HepG2 (cell line): ENCODE results near the gene HMX1. TPM values are rescaled to one million over a fixed set of nuclear protein-coding genes. Genes with fewer than 3 reads are reported as not detected.
A peak's percentile ranks its signal among the peaks of the same experiment; 100 is the strongest.

Experiments
- ATAC-seq: fragments of 200-7000 bp; cut with Tn5 transposase; 3 replicates; pipeline ENCODE4 v1.9.1; 2020; ENCODE audit warnings: mild to moderate bottlenecking, moderate library complexity
- BruUV-seq: library from RNA; stranded (reverse); fragments of 400-500 nt; replicated peaks from 2 replicates; lab custom pipeline; 2021; lab: Mats Ljungman, UMichigan
- CTCF ChIA-PET: fragments of 300-600 bp; formaldehyde crosslinking; extraction: SDS; loops from one replicate; lab custom pipeline; 2021; ENCODE audit warnings: low total read pairs, inconsistent platforms, low intra/inter-chr PET ratio; lab: Yijun Ruan, JAX
- POLR2A ChIA-PET: fragments of 350-600 bp; sonication (Branson Sonifier 250); formaldehyde crosslinking; loops from one replicate; lab custom pipeline; 2020; ENCODE audit warnings: antibody characterized with exemption, inconsistent platforms; lab: Yijun Ruan, JAX
- DNase-seq: peaks from one replicate; pipeline ENCODE4 v3.0.0-alpha.2; 2015; ENCODE audit warnings: low spot score
- FAIRE-seq: peaks from 3 replicates; lab custom pipeline; 2011; peaks lifted over from hg19 to GRCh38; lab: Jason Lieb, UNC
- H2AFZ ChIP-seq: one replicate; pipeline ENCODE4 v1.6.1; 2011; ENCODE audit warnings: low read length, inconsistent platforms
- H3K27ac ChIP-seq: fragments of 300-600 bp; 3 replicates; pipeline ENCODE4 v1.8.0; 2011; ENCODE audit warnings: mixed run types, mild to moderate bottlenecking, mixed read lengths, low read length, inconsistent platforms; ENCODE audit not compliant: insufficient read depth; ENCODE audit errors: extremely low read length
- H3K27me3 ChIP-seq, 2 experiments: fragments of 200-600 bp in 1 of 2; 2 replicates in 1 of 2; 3 replicates in 1 of 2; pipeline versions ENCODE4 v1.6.0 to v1.8.0; 2011; ENCODE audit warnings: low read length in 2 of 2, mild to moderate bottlenecking in 2 of 2, moderate library complexity in 2 of 2, inconsistent platforms in 1 of 2; ENCODE audit not compliant: insufficient read depth in 2 of 2, control insufficient read depth in 1 of 2
- H3K36me3 ChIP-seq, 2 experiments: fragments of 200-600 bp in 1 of 2; replicated peaks in 1 of 2; 2 replicates in 1 of 2; 3 replicates in 1 of 2; pipeline versions ENCODE4 v1.5.1 to v1.8.0; 2011; ENCODE audit warnings: low read length in 2 of 2, inconsistent platforms in 1 of 2; ENCODE audit not compliant: insufficient read depth in 2 of 2, control insufficient read depth in 1 of 2
- H3K4me1 ChIP-seq: 2 replicates; pipeline ENCODE4 v1.5.1; 2012; ENCODE audit warnings: low read length, inconsistent platforms; ENCODE audit not compliant: insufficient read depth
- H3K4me2 ChIP-seq: 2 replicates; pipeline ENCODE4 v1.6.0; 2011; ENCODE audit warnings: low read depth, low read length, inconsistent platforms
- H3K4me3 ChIP-seq, 3 experiments: fragments of 200-600 bp in 1 of 3; sonication (generic), shearing (Covaris generic) in 1 of 3; replicated peaks in 1 of 3; 2 replicates each; pipeline ENCODE4 v1.5.1; 2011 to 2016; ENCODE audit warnings: low read length in 3 of 3, inconsistent platforms in 2 of 3, low read depth in 2 of 3, mild to moderate bottlenecking in 2 of 3, control low read depth in 1 of 3, mixed read lengths in 1 of 3; ENCODE audit not compliant: insufficient read depth in 1 of 3
- H3K79me2 ChIP-seq: one replicate; pipeline ENCODE4 v1.6.1; 2011; ENCODE audit warnings: low read length, inconsistent platforms; ENCODE audit not compliant: insufficient read depth
- H3K9ac ChIP-seq: 2 replicates; pipeline ENCODE4 v1.6.0; 2011; ENCODE audit warnings: mild to moderate bottlenecking, low read depth, low read length, inconsistent platforms; ENCODE audit not compliant: insufficient read depth
- H3K9me3 ChIP-seq: 2 replicates; pipeline ENCODE4 v1.5.1; 2012; ENCODE audit warnings: mild to moderate bottlenecking, low read length
- H4K20me1 ChIP-seq: 2 replicates; pipeline ENCODE4 v1.6.0; 2011; ENCODE audit warnings: inconsistent platforms, mild to moderate bottlenecking, low read length, moderate library complexity; ENCODE audit not compliant: insufficient read depth
- BORCS8-MEF2B ChIP-seq: sonication (generic); formaldehyde crosslinking; IDR thresholded peaks from 2 replicates; pipeline ENCODE4 v1.8.0; 2022; ENCODE audit warnings: mild to moderate bottlenecking, missing genetic modification reagents
- GATAD1 ChIP-seq: IDR thresholded peaks from 2 replicates; pipeline ENCODE4 v1.6.1; 2016; ENCODE audit warnings: missing genetic modification reagents, missing compliant biosample characterization
- GATAD2A ChIP-seq: IDR thresholded peaks from 2 replicates; pipeline ENCODE4 v1.6.1; 2016
- KLF11 ChIP-seq: IDR thresholded peaks from 2 replicates; pipeline ENCODE4 v1.6.1; 2016; ENCODE audit warnings: missing compliant biosample characterization
- MEIS1 ChIP-seq: sonication (generic); formaldehyde crosslinking; IDR thresholded peaks from 2 replicates; pipeline ENCODE4 v1.9.0; 2021; ENCODE audit warnings: mild to moderate bottlenecking, missing genetic modification reagents, moderate library complexity, borderline replicate concordance
- NFKB2 ChIP-seq: sonication (generic); formaldehyde crosslinking; IDR thresholded peaks from 2 replicates; pipeline ENCODE4 v1.4.0; 2020; ENCODE audit warnings: missing genetic modification reagents, borderline replicate concordance
- PHF21A ChIP-seq: sonication (generic); formaldehyde crosslinking; IDR thresholded peaks from 2 replicates; pipeline ENCODE4 v1.5.0; 2020; ENCODE audit warnings: mild to moderate bottlenecking, missing genetic modification reagents
- RAD21 ChIP-seq: fragments of 450-650 bp; formaldehyde crosslinking; IDR thresholded peaks from 2 replicates; pipeline ENCODE4 v1.5.0; 2020; ENCODE audit warnings: mild to moderate bottlenecking
- ZFX ChIP-seq: sonication (generic); formaldehyde crosslinking; IDR thresholded peaks from 2 replicates; pipeline ENCODE4 v1.4.0; 2020; ENCODE audit warnings: mild to moderate bottlenecking, low read depth, missing genetic modification reagents, moderate library complexity
- ZNF138 ChIP-seq: sonication (generic); formaldehyde crosslinking; IDR thresholded peaks from 2 replicates; pipeline ENCODE4 v1.5.0; 2020; ENCODE audit warnings: mild to moderate bottlenecking, low read depth, missing genetic modification reagents
- ZNF224 ChIP-seq: sonication (generic); formaldehyde crosslinking; IDR thresholded peaks from 2 replicates; pipeline ENCODE4 v1.5.0; 2020; ENCODE audit warnings: mild to moderate bottlenecking, missing genetic modification reagents
- ZNF263 ChIP-seq: sonication (generic); formaldehyde crosslinking; IDR thresholded peaks from 2 replicates; pipeline ENCODE4 v1.4.0; 2020; ENCODE audit warnings: missing genetic modification reagents
- ZNF30 ChIP-seq: sonication (generic); formaldehyde crosslinking; IDR thresholded peaks from 2 replicates; pipeline ENCODE4 v1.5.0; 2020; ENCODE audit warnings: mild to moderate bottlenecking, missing genetic modification reagents
- ZNF354B ChIP-seq: sonication (generic); formaldehyde crosslinking; IDR thresholded peaks from 2 replicates; pipeline ENCODE4 v1.8.0; 2022; ENCODE audit warnings: mild to moderate bottlenecking, missing genetic modification reagents
- ZNF431 ChIP-seq: sonication (generic); formaldehyde crosslinking; IDR thresholded peaks from 2 replicates; pipeline ENCODE4 v1.9.0; 2022; ENCODE audit warnings: missing genetic modification reagents, low read depth, mild to moderate bottlenecking, borderline replicate concordance
- WGBS: methylation state at CpG from one replicate; pipeline ENCODE4 v1.1.6; 2017; ENCODE audit warnings: low lambda C conversion rate; 5-methylcytosine and 5-hydroxymethylcytosine counted together
- in situ Hi-C: cut with HindIII; loops from 2 replicates; pipeline ENCODE4 v1.10.0; 2017; ENCODE audit warnings: low pct_unique_long_range_greater_than_20kb; ENCODE audit not compliant: extremely low pct_ligation_motif_present
- intact Hi-C: fragments of 100-400 bp; cut with micrococcal nuclease; formaldehyde crosslinking; loops from one replicate; pipeline ENCODE4 v1.10.0; 2022; ENCODE audit not compliant: unreplicated experiment
- polyA plus RNA-seq, 8 experiments: library from polyadenylated mRNA; depleted of rRNA in 3 of 8; stranded (reverse) in 7 of 8; unstranded in 1 of 8; fragments of >200 nt; fragmentation: Illumina TruSeq in 4 of 8; extraction: Trizol in 4 of 8; gene quantifications; 2 replicates each; pipeline versions ENCODE4 v1.2.1 to v1.2.3, GENCODE V29; 2011 to 2016; ENCODE audit warnings: low read depth in 4 of 8, missing spikeins in 1 of 8, mixed read lengths in 1 of 8; ENCODE audit not compliant: insufficient read depth in 1 of 8
- total RNA-seq, 5 experiments: library from RNA; depleted of rRNA; stranded (reverse); fragments of >200 nt; fragmentation: Illumina TruSeq; extraction: Trizol; gene quantifications; 2 replicates each; pipeline ENCODE4 v1.2.3, GENCODE V29; 2016; ENCODE audit warnings: low read depth in 1 of 5
- TF ChIP-seq, protein P1 (sequence below): sonication (generic); formaldehyde crosslinking; IDR thresholded peaks from 2 replicates; pipeline ENCODE4 v1.5.0; 2020; ENCODE audit warnings: mild to moderate bottlenecking, missing genetic modification reagents, moderate library complexity

The HMX1 gene
- total and polyA plus RNA-seq, 2 of the 13 experiments (the other 11 are each of a cell fraction or from before 2014, with no cell fraction given): not detected

DNA sequence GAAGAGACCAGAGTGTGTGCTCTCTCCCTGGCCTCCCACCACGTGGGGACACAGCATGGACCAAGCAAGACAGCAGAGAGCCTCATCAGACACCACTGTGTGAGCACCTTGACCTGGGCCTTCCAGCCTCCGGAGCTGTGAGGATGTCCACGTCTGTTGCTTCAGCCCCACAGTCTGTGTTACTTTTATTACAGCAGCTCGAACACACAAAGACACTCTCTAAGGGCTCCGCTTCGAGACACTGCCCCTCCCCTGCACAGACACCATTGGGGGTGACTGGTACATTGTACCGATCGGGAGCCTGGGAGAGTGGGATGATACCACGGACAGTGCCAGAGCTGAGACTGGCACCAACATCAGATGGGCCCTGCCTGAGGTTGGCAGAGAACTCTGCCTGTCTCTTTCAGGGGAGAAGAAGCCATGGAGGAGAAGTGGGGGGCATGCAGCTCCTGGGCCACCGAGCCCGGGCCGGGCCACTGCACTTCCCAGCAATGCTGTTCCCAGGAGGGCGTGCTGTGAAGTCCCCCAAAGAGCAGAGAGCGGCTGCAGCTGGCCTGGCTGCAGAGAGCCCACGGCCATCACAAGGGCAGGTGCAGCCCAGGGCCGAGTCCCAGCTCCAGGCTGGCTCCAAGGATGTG is 48.1 kb upstream of the HMX1 start:
- in situ Hi-C loops: loop anchor here (5.0 kb wide), 1 partner anchor 232 kb away; no protein-coding TSS in a partner anchor
- intact Hi-C loops: loop anchor here (10.0 kb wide), 1 partner anchor 235 kb away; no protein-coding TSS in a partner anchor
- Histone ChIP-seq H4K20me1 (0 out of 2 replicates have a peak, but pooled peaks cover 3% of the 10 kb centered on the region), H3K27me3 (peaks cover 5 to 16% of the 10 kb centered on the region in 2 experiments; a peak in 4 of 5 replicates), H3K79me2 (no peaks in the 10 kb centered on the region), H3K27ac (no peak overlapping the region), H3K9ac (no peak overlapping the region), H3K4me2 (no peak overlapping the region), H3K36me3 (no peaks in the 10 kb centered on the region), H3K4me3 (no peak overlapping the region), H3K4me1 (no peaks in the 10 kb centered on the region), H2AFZ (no peak overlapping the region), H3K9me3 (no peaks in the 10 kb centered on the region)
- CTCF ChIA-PET: no interaction called here
- no peak for TF ChIP-seq ZNF354B
- TF ChIP-seq GATAD2A (CRISPR knock-in tag): no peak
- TF ChIP-seq ZNF30 (CRISPR knock-in tag): no peak
- no peak for TF ChIP-seq ZFX (CRISPR knock-in tag)
- BruUV-seq: no TSS peak
- FAIRE-seq (no peak), ATAC-seq (no peak), DNase-seq (no peak)
- POLR2A ChIA-PET: no interaction called here
- 12% methylated on average over 12 of the region's 16 CpGs for WGBS

DNA sequence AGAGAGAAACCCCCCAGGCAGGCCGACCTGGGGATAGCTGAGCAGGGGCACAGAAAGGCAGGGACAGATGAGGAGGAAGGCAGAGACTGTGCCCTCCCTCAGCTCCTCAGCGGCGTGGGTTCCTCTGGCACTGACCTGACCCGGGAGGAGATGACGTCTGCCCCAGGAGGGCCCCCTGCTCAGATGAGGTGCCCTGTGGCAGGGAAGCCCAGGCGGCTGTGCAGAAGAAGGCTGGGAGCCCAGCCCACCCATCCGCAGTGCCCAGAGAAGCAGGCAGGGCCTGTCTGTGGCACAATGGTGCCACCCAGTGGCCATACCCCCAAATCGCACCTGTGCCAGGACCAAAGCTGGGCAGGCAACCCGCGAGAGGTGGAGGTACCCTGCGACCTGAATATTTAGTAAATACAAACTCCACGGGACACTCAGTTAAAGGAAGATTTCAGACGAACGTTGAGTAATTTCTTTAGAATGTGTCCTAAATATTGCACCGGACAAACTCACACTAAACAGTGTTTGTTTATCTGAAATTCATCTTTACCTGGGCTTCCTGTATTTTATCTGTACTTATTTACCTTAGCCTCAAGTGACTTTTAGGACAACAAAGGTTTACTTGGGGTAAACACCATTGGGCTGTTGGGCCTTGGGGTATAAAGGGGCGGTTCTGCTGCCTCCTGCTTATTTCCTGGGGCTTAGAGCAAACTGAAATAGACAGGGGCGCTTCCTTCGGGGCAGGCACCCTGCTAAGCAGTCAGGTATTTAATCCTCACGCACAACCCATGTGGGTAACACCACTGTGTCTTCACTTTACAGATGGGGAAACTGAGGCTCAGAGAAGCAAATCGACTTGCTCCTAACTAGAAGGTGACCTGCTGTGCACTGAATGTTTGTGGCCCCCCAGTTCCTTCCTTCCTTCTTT is 46.5 kb upstream of the HMX1 start:
- Histone ChIP-seq H3K27me3 (peaks cover 7 to 33% of the 10 kb centered on the region in 2 experiments; a peak in 4 of 5 replicates), H3K4me3 (no peak overlapping the region), H3K9ac (no peak overlapping the region), H3K4me2 (no peak overlapping the region), H3K36me3 (no peaks in the 10 kb centered on the region), H3K79me2 (no peaks in the 10 kb centered on the region), H2AFZ (no peak overlapping the region), H3K27ac (no peak overlapping the region), H3K4me1 (no peaks in the 10 kb centered on the region), H4K20me1 (0 out of 2 replicates have a peak, but pooled peaks cover 3% of the 10 kb centered on the region), H3K9me3 (no peaks in the 10 kb centered on the region)
- ATAC-seq (peak; percentile 88), FAIRE-seq (no peak), DNase-seq (peak; percentile 23)
- POLR2A ChIA-PET: no interaction called here
- BruUV-seq: no TSS peak
- in situ Hi-C loops: loop anchor here (5.0 kb wide), 1 partner anchor 231 kb away; no protein-coding TSS in a partner anchor
- CTCF ChIA-PET: interaction anchor here (1.6 kb wide), 1 partner anchor 311 kb away, joined by 5 read pairs; no protein-coding TSS in a partner anchor
- intact Hi-C loops: loop anchor here (10.0 kb wide), 1 partner anchor 233 kb away; no protein-coding TSS in a partner anchor
- WGBS: 18% methylated on average over 13 of the region's 20 CpGs
- TF ChIP-seq NFKB2 (CRISPR knock-in tag) (no peak), BORCS8-MEF2B (CRISPR knock-in tag) (no peak), PHF21A (CRISPR knock-in tag) (no peak), KLF11 (CRISPR knock-in tag) (no peak), ZNF431 (no peak), ZNF224 (no peak), ZNF138 (CRISPR knock-in tag) (no peak), MEIS1 (no peak), ZNF263 (CRISPR knock-in tag) (no peak), RAD21 (CRISPR knock-in tag) (peak; percentile 82), GATAD1 (CRISPR knock-in tag) (no peak)
- TF ChIP-seq, protein P1, sequence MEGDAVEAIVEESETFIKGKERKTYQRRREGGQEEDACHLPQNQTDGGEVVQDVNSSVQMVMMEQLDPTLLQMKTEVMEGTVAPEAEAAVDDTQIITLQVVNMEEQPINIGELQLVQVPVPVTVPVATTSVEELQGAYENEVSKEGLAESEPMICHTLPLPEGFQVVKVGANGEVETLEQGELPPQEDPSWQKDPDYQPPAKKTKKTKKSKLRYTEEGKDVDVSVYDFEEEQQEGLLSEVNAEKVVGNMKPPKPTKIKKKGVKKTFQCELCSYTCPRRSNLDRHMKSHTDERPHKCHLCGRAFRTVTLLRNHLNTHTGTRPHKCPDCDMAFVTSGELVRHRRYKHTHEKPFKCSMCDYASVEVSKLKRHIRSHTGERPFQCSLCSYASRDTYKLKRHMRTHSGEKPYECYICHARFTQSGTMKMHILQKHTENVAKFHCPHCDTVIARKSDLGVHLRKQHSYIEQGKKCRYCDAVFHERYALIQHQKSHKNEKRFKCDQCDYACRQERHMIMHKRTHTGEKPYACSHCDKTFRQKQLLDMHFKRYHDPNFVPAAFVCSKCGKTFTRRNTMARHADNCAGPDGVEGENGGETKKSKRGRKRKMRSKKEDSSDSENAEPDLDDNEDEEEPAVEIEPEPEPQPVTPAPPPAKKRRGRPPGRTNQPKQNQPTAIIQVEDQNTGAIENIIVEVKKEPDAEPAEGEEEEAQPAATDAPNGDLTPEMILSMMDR (CRISPR knock-in tag): peak; percentile 93
